IMR-90 (cell line): ENCODE results near the gene NT5C1A. TPM values are rescaled to one million over a fixed set of nuclear protein-coding genes. Genes with fewer than 3 reads are reported as not detected.

Source experiments
- ATAC-seq: fragments of 200-7000 bp; cut with Tn5 transposase; 2 replicates; pipeline ENCODE4 v1.9.1; 2020; ENCODE audit warnings: low read depth, mild to moderate bottlenecking, moderate library complexity
- BruUV-seq: library from RNA; stranded (reverse); fragments of 400-500 nt; replicated peaks from 2 replicates; lab custom pipeline; 2021; lab: Mats Ljungman, UMichigan
- CTCF ChIA-PET: fragments of 300-600 bp; formaldehyde crosslinking; extraction: SDS; loops from one replicate; lab custom pipeline; 2021; ENCODE audit warnings: antibody characterized with exemption; lab: Yijun Ruan, JAX
- POLR2A ChIA-PET: fragments of 300-600 bp; sonication (Branson Sonifier 250); formaldehyde crosslinking; loops from one replicate; lab custom pipeline; 2022; ENCODE audit warnings: antibody characterized with exemption; ENCODE audit not compliant: unreplicated experiment; lab: Charles Lee
- DNase-seq: peaks from one replicate; pipeline ENCODE4 v3.0.0; 2013
- H2AFZ ChIP-seq: replicated peaks from 2 replicates; pipeline ENCODE3; 2013; ENCODE audit warnings: low read length, mild to moderate bottlenecking; ENCODE audit not compliant: poor library complexity
- H2AK5ac ChIP-seq: 2 replicates; pipeline ENCODE4 v1.6.1; 2013; ENCODE audit warnings: low read depth, low read length, inconsistent platforms
- H2AK9ac ChIP-seq: replicated peaks from 2 replicates; pipeline ENCODE3; 2013; ENCODE audit warnings: mild to moderate bottlenecking, low read depth, low read length, moderate library complexity; ENCODE audit not compliant: poor library complexity
- H2BK120ac ChIP-seq: 2 replicates; pipeline ENCODE4 v1.6.1; 2013; ENCODE audit warnings: low read depth, low read length, inconsistent platforms
- H2BK15ac ChIP-seq: 3 replicates; pipeline ENCODE4 v1.6.1; 2013; ENCODE audit warnings: low read depth, low read length, inconsistent platforms
- H2BK20ac ChIP-seq: 2 replicates; pipeline ENCODE4 v1.6.1; 2013; ENCODE audit warnings: low read depth, mild to moderate bottlenecking, inconsistent platforms, low read length, moderate library complexity
- H2BK5ac ChIP-seq: 2 replicates; pipeline ENCODE4 v1.6.1; 2013; ENCODE audit warnings: mild to moderate bottlenecking, low read depth, low read length, inconsistent platforms; ENCODE audit not compliant: poor library complexity, severe bottlenecking
- H3K14ac ChIP-seq: replicated peaks from 2 replicates; pipeline ENCODE4 v1.6.1; 2013; ENCODE audit warnings: low read depth, low read length, inconsistent platforms
- H3K18ac ChIP-seq: 2 replicates; pipeline ENCODE4 v1.6.1; 2013; ENCODE audit warnings: low read depth, low read length, control low read depth
- H3K23ac ChIP-seq: 2 replicates; pipeline ENCODE4 v1.6.1; 2013; ENCODE audit warnings: low read depth, low read length, inconsistent platforms
- H3K27ac ChIP-seq: 2 replicates; pipeline ENCODE4 v1.5.1; 2013; ENCODE audit warnings: mild to moderate bottlenecking, control low read depth, low read length; ENCODE audit not compliant: insufficient read depth
- H3K27me3 ChIP-seq: 2 replicates; pipeline ENCODE4 v1.6.1; 2013; ENCODE audit warnings: low read length; ENCODE audit not compliant: control insufficient read depth, insufficient read depth
- H3K36me3 ChIP-seq: 2 replicates; pipeline ENCODE4 v1.6.1; 2013; ENCODE audit warnings: low read length, mixed read lengths; ENCODE audit not compliant: control insufficient read depth, insufficient read depth
- H3K4ac ChIP-seq: 2 replicates; pipeline ENCODE4 v1.6.1; 2013; ENCODE audit warnings: low read depth, low read length, inconsistent platforms
- H3K4me1 ChIP-seq: 2 replicates; pipeline ENCODE4 v1.6.1; 2013; ENCODE audit warnings: low read length, mixed read lengths; ENCODE audit not compliant: control insufficient read depth, insufficient read depth
- H3K4me2 ChIP-seq: 2 replicates; pipeline ENCODE4 v1.6.1; 2013; ENCODE audit warnings: low read depth, mild to moderate bottlenecking, control low read depth, low read length, moderate library complexity
- H3K4me3 ChIP-seq: 2 replicates; pipeline ENCODE4 v1.5.1; 2013; ENCODE audit warnings: low read depth, mild to moderate bottlenecking, control low read depth, low read length, moderate library complexity; ENCODE audit not compliant: insufficient read depth
- H3K56ac ChIP-seq: 2 replicates; pipeline ENCODE4 v1.6.1; 2013; ENCODE audit warnings: low read length, inconsistent platforms; ENCODE audit not compliant: insufficient read depth; ENCODE audit errors: extremely low read depth
- H3K79me1 ChIP-seq, 2 experiments: 2 replicates each; pipeline ENCODE4 v1.6.1; 2013; ENCODE audit warnings: low read length in 2 of 2, inconsistent platforms in 1 of 2, low read depth in 1 of 2
- H3K9ac ChIP-seq: 2 replicates; pipeline ENCODE4 v1.6.1; 2013; ENCODE audit warnings: low read depth, low read length, control low read depth
- H3K9me1 ChIP-seq: 2 replicates; pipeline ENCODE4 v1.6.1; 2013; ENCODE audit warnings: low read length, inconsistent platforms; ENCODE audit not compliant: insufficient read depth
- H3K9me3 ChIP-seq: 2 replicates; pipeline ENCODE4 v1.6.1; 2013; ENCODE audit warnings: low read length; ENCODE audit not compliant: control insufficient read depth, insufficient read depth
- H4K20me1 ChIP-seq: 2 replicates; pipeline ENCODE4 v1.6.1; 2013; ENCODE audit warnings: low read length, inconsistent platforms; ENCODE audit not compliant: insufficient read depth
- H4K5ac ChIP-seq: 2 replicates; pipeline ENCODE4 v1.6.1; 2013; ENCODE audit warnings: mild to moderate bottlenecking, low read depth, low read length, control low read depth
- H4K8ac ChIP-seq, 2 experiments: 2 replicates each; pipeline ENCODE4 v1.6.1; 2013; ENCODE audit warnings: low read depth in 2 of 2, low read length in 2 of 2, control low read depth in 1 of 2, inconsistent platforms in 1 of 2
- H4K91ac ChIP-seq: 2 replicates; pipeline ENCODE4 v1.6.1; 2013; ENCODE audit warnings: low read depth, low read length, inconsistent platforms; ENCODE audit not compliant: insufficient read depth
- RCOR1 ChIP-seq: IDR thresholded peaks from 2 replicates; pipeline ENCODE4 v1.6.1; 2012; ENCODE audit warnings: mild to moderate bottlenecking, low read length, improper control_type of control experiment; ENCODE audit not compliant: insufficient replicate concordance
- whole genome bisulfite sequencing, 2 experiments: methylation state at CpG; one replicate each; pipeline versions ENCODE4 v1.1.5 to v1.1.7; 2013; ENCODE audit warnings: missing lambda C conversion rate in 2 of 2; ENCODE audit not compliant: insufficient read length in 1 of 2; ENCODE audit errors: extremely low coverage in 2 of 2; 5-methylcytosine and 5-hydroxymethylcytosine counted together
- dilution Hi-C: fragments of 300-500 bp; cut with HindIII; formaldehyde crosslinking; loops from one replicate; pipeline ENCODE4 v1.14.3; 2018; ENCODE audit warnings: low sequenced_read_pairs; ENCODE audit not compliant: unreplicated experiment
- in situ Hi-C: fragments of 300-500 bp; cut with MboI; formaldehyde crosslinking; loops from 3 replicates; pipeline ENCODE4 v1.14.3; 2019; ENCODE audit warnings: low sequenced_read_pairs, inconsistent platforms, mixed read lengths
- intact Hi-C: fragments of 100-400 bp; cut with micrococcal nuclease; formaldehyde crosslinking; loops from 2 replicates; pipeline ENCODE4 v1.10.0; 2022
- polyA plus RNA-seq, 3 experiments: library from polyadenylated mRNA; depleted of rRNA; stranded (reverse); fragments of >200 nt; gene quantifications; 2 replicates each; pipeline ENCODE4 v1.2.3, GENCODE V29; 2012; ENCODE audit warnings: low replicate concordance in 1 of 3
- total RNA-seq: library from RNA; depleted of rRNA; stranded (reverse); fragments of >200 nt; gene quantifications from 2 replicates; pipeline ENCODE4 v1.2.3, GENCODE V29; 2012

The NT5C1A gene
- total and polyA plus RNA-seq, 2 of the 4 experiments (the other 2 are of a cell fraction), result not detected

GRCh38 chr1:39622427-39622826, 49.5 kb downstream of the NT5C1A start:
- ChIA-PET POLR2A (no interaction called here), CTCF (no interaction called here)
- peaks cover 5% of the 10 kb centered on the region; the same call in 1 of the 2 replicates for H3K4me1 ChIP-seq
- no peak overlapping the region for H4K91ac ChIP-seq
- no peak overlapping the region for H3K9ac ChIP-seq
- H4K5ac ChIP-seq, result no peak overlapping the region
- in situ Hi-C loops, result no loop called here
- TF ChIP-seq RCOR1, result no peak
- no peak overlapping the region for H2BK5ac ChIP-seq
- no peak overlapping the region for H2BK120ac ChIP-seq
- 60% methylated on average over 1 of the region's 3 CpGs; no CpG with 5 or more reads in 1 of the 2 experiments for WGBS, 2 experiments
- no peak overlapping the region for H2AK9ac ChIP-seq
- intact Hi-C loops, result no loop called here
- no peak overlapping the region for H3K4me3 ChIP-seq
- H4K8ac ChIP-seq, result no peak overlapping the region
- no peak overlapping the region for H2AFZ ChIP-seq
- no peak overlapping the region for H3K18ac ChIP-seq
- H3K27ac ChIP-seq, result no peak overlapping the region
- no peak overlapping the region for H3K14ac ChIP-seq
- no peak overlapping the region for H2BK20ac ChIP-seq
- no peaks in the 10 kb centered on the region for H4K20me1 ChIP-seq
- no peak overlapping the region for H2AK5ac ChIP-seq
- no peaks in the 10 kb centered on the region for H3K79me1 ChIP-seq
- H3K56ac ChIP-seq, result no peak overlapping the region
- no peak overlapping the region for H2BK15ac ChIP-seq
- ATAC-seq (no peak), DNase-seq (no peak)
- peaks cover 24% of the 10 kb centered on the region for H3K27me3 ChIP-seq
- no peak overlapping the region for H3K4me2 ChIP-seq
- H3K9me3 ChIP-seq, result 0 out of 2 replicates have a peak, but pooled peaks cover 2% of the 10 kb centered on the region
- H3K36me3 ChIP-seq, result no peaks in the 10 kb centered on the region
- H3K23ac ChIP-seq, result no peak overlapping the region
- no TSS peak for BruUV-seq
- dilution Hi-C loops, result no loop called here
- no peak overlapping the region for H3K4ac ChIP-seq
- H3K9me1 ChIP-seq, result no peaks in the 10 kb centered on the region
